ENCODE measurements around the gene SAFB2.

SAFB2 gene

DNA sequence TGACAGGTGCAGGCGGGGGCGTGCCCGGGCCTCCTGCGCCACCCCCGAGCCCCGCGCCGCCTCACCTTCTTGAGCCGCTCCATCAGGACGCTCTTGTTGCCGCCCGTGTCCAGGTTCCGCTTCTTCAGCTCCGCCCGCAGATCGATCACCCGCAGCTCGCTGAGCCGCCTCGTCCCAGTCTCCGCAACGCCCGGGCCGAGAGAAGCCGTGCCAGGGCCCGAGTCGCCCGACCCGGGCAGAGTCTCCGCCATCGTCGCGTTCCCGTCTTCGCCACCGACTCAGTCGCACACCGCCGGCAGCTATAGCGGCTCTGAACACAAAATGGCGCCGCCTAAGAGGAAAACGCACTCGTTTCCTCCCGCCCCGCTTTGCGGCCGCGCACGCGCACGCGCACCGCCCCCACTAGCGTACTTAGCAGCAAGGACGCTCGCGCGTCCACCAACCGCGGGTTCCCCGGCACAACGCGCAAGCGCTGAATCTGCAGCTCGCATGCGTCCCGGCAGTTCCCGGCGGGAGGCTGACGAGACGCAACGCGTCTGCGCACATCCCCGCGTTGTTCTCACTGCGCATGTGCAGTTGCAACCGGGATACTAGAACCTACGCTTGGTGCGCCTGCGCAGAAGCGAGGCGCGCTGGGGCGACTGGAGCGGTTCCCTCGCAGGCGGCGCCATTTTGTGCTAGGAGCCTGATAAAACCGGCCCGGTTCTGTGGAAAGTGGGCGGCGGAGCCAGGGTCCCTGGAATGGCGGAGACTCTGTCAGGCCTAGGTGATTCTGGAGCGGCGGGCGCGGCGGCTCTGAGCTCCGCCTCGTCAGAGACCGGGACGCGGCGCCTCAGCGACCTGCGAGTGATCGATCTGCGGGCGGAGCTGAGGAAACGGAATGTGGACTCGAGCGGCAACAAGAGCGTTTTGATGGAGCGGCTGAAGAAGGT, at the start of gene SAFB2, which contains the start of gene SAFB (continued):
- TF ChIP-seq ELK4 (IDR thresholded peaks at IDR 0.05; ENCODE audit: borderline replicate concordance, low read depth, low read length) (no peak), ZEB2 (tag by site-specific recombination; IDR thresholded peaks at IDR 0.05) (peak; percentile 54; the same call in 1 of the 2 replicates), ZNF660 (tag by site-specific recombination; IDR thresholded peaks at IDR 0.05) (peak; percentile 80), ZNF624 (tag by site-specific recombination; IDR thresholded peaks at IDR 0.05) (no peak), ZNF2 (tag by site-specific recombination; IDR thresholded peaks at IDR 0.05) (peak; percentile 67; the same call in 1 of the 2 replicates), ZBTB20 (tag by site-specific recombination; IDR thresholded peaks at IDR 0.05) (peak; percentile 42; the same call in 1 of the 2 replicates), ZNF639 (tag by site-specific recombination; IDR thresholded peaks at IDR 0.05) (0 out of 2 replicates have a peak, but pooled peaks have one; percentile 53), ZNF600 (tag by site-specific recombination; IDR thresholded peaks at IDR 0.05) (peak; percentile 23; the same call in 1 of the 2 replicates), EGR2 (tag by site-specific recombination; IDR thresholded peaks at IDR 0.05; ENCODE audit: low read depth) (peak; percentile 26; the same call in 1 of the 2 replicates), SP3 (tag by site-specific recombination; IDR thresholded peaks at IDR 0.05) (peak; percentile 59), SP7 (tag by site-specific recombination; IDR thresholded peaks at IDR 0.05) (peak; percentile 24), ZNF654 (tag by site-specific recombination; IDR thresholded peaks at IDR 0.05; ENCODE audit: low read depth) (no peak), KLF16 (tag by site-specific recombination; IDR thresholded peaks at IDR 0.05) (peak; percentile 33), ZNF184 (tag by site-specific recombination; IDR thresholded peaks at IDR 0.05) (no peak), ZNF404 (tag by site-specific recombination; IDR thresholded peaks at IDR 0.05) (no peak), OVOL3 (tag by site-specific recombination; IDR thresholded peaks at IDR 0.05) (peak; percentile 82; the same call in 1 of the 2 replicates), ZNF10 (tag by site-specific recombination; IDR thresholded peaks at IDR 0.05) (peak; percentile 75), ZNF776 (tag by site-specific recombination; IDR thresholded peaks at IDR 0.05; ENCODE audit: borderline replicate concordance) (no peak), PRDM4 (tag by site-specific recombination; IDR thresholded peaks at IDR 0.05) (0 out of 2 replicates have a peak, but pooled peaks have one; percentile 7), ZBTB7A (tag by site-specific recombination; IDR thresholded peaks at IDR 0.05; ENCODE audit: low read depth) (no peak), KLF8 (tag by site-specific recombination; IDR thresholded peaks at IDR 0.05) (peak; percentile 60; the same call in 1 of the 2 replicates), ZNF501 (tag by site-specific recombination; IDR thresholded peaks at IDR 0.05) (0 out of 2 replicates have a peak, but pooled peaks have one; percentile 10), YY2 (tag by site-specific recombination; IDR thresholded peaks at IDR 0.05) (peak; percentile 80), ZNF114 (tag by site-specific recombination; IDR thresholded peaks at IDR 0.05) (no peak), FEZF1 (tag by site-specific recombination; IDR thresholded peaks at IDR 0.05) (no peak)
- TF ChIP-seq, protein P1, sequence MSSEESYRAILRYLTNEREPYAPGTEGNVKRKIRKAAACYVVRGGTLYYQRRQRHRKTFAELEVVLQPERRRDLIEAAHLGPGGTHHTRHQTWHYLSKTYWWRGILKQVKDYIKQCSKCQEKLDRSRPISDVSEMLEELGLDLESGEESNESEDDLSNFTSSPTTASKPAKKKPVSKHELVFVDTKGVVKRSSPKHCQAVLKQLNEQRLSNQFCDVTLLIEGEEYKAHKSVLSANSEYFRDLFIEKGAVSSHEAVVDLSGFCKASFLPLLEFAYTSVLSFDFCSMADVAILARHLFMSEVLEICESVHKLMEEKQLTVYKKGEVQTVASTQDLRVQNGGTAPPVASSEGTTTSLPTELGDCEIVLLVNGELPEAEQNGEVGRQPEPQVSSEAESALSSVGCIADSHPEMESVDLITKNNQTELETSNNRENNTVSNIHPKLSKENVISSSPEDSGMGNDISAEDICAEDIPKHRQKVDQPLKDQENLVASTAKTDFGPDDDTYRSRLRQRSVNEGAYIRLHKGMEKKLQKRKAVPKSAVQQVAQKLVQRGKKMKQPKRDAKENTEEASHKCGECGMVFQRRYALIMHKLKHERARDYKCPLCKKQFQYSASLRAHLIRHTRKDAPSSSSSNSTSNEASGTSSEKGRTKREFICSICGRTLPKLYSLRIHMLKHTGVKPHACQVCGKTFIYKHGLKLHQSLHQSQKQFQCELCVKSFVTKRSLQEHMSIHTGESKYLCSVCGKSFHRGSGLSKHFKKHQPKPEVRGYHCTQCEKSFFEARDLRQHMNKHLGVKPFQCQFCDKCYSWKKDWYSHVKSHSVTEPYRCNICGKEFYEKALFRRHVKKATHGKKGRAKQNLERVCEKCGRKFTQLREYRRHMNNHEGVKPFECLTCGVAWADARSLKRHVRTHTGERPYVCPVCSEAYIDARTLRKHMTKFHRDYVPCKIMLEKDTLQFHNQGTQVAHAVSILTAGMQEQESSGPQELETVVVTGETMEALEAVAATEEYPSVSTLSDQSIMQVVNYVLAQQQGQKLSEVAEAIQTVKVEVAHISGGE (tag by site-specific recombination; conservative IDR thresholded peaks at IDR 0.05; ENCODE audit: low read depth): peak; percentile 38; the same call in 1 of the 2 replicates
- TF ChIP-seq, protein P2, sequence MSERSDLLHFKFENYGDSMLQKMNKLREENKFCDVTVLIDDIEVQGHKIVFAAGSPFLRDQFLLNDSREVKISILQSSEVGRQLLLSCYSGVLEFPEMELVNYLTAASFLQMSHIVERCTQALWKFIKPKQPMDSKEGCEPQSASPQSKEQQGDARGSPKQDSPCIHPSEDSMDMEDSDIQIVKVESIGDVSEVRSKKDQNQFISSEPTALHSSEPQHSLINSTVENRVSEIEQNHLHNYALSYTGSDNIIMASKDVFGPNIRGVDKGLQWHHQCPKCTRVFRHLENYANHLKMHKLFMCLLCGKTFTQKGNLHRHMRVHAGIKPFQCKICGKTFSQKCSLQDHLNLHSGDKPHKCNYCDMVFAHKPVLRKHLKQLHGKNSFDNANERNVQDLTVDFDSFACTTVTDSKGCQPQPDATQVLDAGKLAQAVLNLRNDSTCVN (tag by site-specific recombination; optimal IDR thresholded peaks at IDR 0.05): peak; percentile 100
- TF ChIP-seq, protein P3, sequence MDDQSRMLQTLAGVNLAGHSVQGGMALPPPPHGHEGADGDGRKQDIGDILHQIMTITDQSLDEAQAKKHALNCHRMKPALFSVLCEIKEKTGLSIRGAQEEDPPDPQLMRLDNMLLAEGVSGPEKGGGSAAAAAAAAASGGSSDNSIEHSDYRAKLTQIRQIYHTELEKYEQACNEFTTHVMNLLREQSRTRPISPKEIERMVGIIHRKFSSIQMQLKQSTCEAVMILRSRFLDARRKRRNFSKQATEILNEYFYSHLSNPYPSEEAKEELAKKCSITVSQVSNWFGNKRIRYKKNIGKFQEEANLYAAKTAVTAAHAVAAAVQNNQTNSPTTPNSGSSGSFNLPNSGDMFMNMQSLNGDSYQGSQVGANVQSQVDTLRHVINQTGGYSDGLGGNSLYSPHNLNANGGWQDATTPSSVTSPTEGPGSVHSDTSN (CRISPR knock-in tag; IDR thresholded peaks at IDR 0.05): peak; percentile 53; the same call in 1 of the 2 replicates
